Prostate gland (tissue), 2 donors: Measurements from ENCODE around the gene CHMP6. TPM values are rescaled to one million over a fixed set of nuclear protein-coding genes. Genes with fewer than 3 reads are reported as not detected.
"Not testable (repeated sequence)": the region's sequence is repeated elsewhere in the genome, so short reads cannot be mapped to it uniquely, and the experiment has no call there.

Source experiments
- DNase-seq: peaks from one replicate; pipeline ENCODE4 v3.0.0-alpha.2; 2019; ENCODE audit warnings: low spot score
- H3K27ac ChIP-seq, 2 donors: fragments of 200-600 bp; sonication (generic); 2 replicates each; pipeline ENCODE4 v1.5.1; 2017 to 2019
- H3K27me3 ChIP-seq: fragments of 200-600 bp; sonication (generic); replicated peaks from 2 replicates; pipeline ENCODE4 v1.5.1; 2019; ENCODE audit not compliant: insufficient read depth
- H3K36me3 ChIP-seq, 2 donors: fragments of 200-600 bp; sonication (generic); 1 replicate in 1 of 2; 2 replicates in 1 of 2; pipeline versions ENCODE4 v1.5.1 to v1.8.1; 2017 to 2019
- H3K4me1 ChIP-seq: fragments of 200-600 bp; sonication (generic); replicated peaks from 2 replicates; pipeline ENCODE4 v1.5.1; 2019
- H3K4me3 ChIP-seq, 2 donors: fragments of 200-600 bp; sonication (generic); 2 replicates each; pipeline ENCODE4 v1.5.1; 2017 to 2019
- H3K9me3 ChIP-seq: fragments of 200-600 bp; sonication (generic); 2 replicates; pipeline ENCODE4 v1.5.1; 2017
- POLR2A ChIP-seq: fragments of 450-650 bp; IDR thresholded peaks from one replicate; pipeline ENCODE4 v1.6.1; 2016; ENCODE audit warnings: antibody characterized with exemption, mild to moderate bottlenecking
- POLR2AphosphoS5 ChIP-seq: sonication (generic); formaldehyde crosslinking; IDR thresholded peaks from one replicate; pipeline ENCODE4 v1.6.1; 2017; ENCODE audit warnings: antibody characterized with exemption
- WGBS: methylation state at CpG from one replicate; pipeline ENCODE4 v1.1.5; 2018; 5-methylcytosine and 5-hydroxymethylcytosine counted together
- intact Hi-C: fragments of 100-400 bp; cut with DNase I; formaldehyde crosslinking; loops from one replicate; pipeline ENCODE4 v1.14.2; 2022
- total RNA-seq, 2 donors: library from RNA; depleted of rRNA; stranded (reverse); fragments of >200 nt; gene quantifications; one replicate each; pipeline ENCODE4 v1.1.0, GENCODE V29; 2016
- TF ChIP-seq, protein P1 (sequence below), 4 experiments: fragments of 200-600 bp in 2 of 4; fragments of 450-650 bp in 2 of 4; sonication (generic) in 2 of 4; IDR thresholded peaks; 1 replicate in 3 of 4; 2 replicates in 1 of 4; pipeline ENCODE4 v1.5.1; 2016 to 2019; ENCODE audit warnings: antibody characterized with exemption in 4 of 4, mild to moderate bottlenecking in 2 of 4, moderate library complexity in 2 of 4

Gene CHMP6
- total RNA-seq, 2 donors from 2014 or later, result 30.6 to 35.3 TPM

DNA sequence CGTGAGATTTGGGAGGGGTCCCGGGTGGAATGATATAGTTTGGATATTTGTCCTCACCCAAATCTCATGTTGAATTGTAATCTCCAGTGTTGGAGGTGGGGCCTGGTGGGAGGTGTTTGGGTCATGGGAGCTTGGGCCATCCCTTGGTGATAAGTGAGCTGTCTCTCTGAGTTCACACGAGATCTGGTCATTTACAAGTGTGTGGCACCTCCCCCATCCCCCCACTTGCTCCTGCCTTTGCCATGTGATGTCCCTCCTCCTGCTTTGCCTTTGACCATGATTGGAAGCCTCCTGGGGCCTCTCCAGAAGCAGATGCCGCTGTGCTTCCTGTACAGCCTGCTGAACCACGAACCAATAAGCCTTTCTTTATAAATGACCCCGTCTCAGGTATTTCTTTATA lies 22.0 kb downstream of the CHMP6 start:
- 80% methylated on average over 6 of the region's 6 CpGs for WGBS

DNA sequence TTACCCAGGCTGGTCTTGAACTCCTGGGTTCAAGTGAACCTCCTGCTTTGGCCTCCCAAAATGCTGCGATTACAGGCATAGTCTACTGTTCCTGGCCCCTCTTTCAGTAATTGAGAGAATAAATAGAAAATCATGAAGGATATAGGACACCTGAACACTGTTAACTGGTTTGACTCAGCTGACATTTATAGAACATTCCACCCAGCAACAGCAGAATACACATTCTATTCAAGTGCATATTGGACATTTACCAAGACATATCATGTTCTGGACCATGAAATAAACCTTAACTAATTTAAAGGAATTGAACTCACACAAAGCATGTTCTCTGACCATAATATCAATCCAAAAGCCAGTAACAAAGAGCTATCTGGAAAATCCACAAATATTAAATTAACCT lies 23.5 kb downstream of the CHMP6 start:
- intact Hi-C loops, result no loop called here
- no peaks in the 10 kb centered on the region for H3K9me3 ChIP-seq
- H3K4me3 ChIP-seq, result no peak overlapping the region
- TF ChIP-seq, protein P1, sequence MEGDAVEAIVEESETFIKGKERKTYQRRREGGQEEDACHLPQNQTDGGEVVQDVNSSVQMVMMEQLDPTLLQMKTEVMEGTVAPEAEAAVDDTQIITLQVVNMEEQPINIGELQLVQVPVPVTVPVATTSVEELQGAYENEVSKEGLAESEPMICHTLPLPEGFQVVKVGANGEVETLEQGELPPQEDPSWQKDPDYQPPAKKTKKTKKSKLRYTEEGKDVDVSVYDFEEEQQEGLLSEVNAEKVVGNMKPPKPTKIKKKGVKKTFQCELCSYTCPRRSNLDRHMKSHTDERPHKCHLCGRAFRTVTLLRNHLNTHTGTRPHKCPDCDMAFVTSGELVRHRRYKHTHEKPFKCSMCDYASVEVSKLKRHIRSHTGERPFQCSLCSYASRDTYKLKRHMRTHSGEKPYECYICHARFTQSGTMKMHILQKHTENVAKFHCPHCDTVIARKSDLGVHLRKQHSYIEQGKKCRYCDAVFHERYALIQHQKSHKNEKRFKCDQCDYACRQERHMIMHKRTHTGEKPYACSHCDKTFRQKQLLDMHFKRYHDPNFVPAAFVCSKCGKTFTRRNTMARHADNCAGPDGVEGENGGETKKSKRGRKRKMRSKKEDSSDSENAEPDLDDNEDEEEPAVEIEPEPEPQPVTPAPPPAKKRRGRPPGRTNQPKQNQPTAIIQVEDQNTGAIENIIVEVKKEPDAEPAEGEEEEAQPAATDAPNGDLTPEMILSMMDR (IDR thresholded peaks at IDR 0.05), result no peak
- TF ChIP-seq POLR2AphosphoS5 (no peak), POLR2A (no peak)
- no peak overlapping the region for H3K27ac ChIP-seq
- 46% methylated on average over 1 of the region's 1 CpG for WGBS
- H3K36me3 ChIP-seq, result no peaks in the 10 kb centered on the region
- DNase-seq, result no peak
- H3K4me1 ChIP-seq, result no peaks in the 10 kb centered on the region
- H3K27me3 ChIP-seq, result no peaks in the 10 kb centered on the region

More for the DNA sequence above, 22.0 kb downstream of the CHMP6 start:
- Histone ChIP-seq H3K27ac (no peak overlapping the region), H3K36me3 (no peaks in the 10 kb centered on the region), H3K4me3 (no peak overlapping the region), H3K27me3 (no peaks in the 10 kb centered on the region), H3K4me1 (no peaks in the 10 kb centered on the region), H3K9me3 (no peaks in the 10 kb centered on the region)
- no peak for DNase-seq
- TF ChIP-seq POLR2AphosphoS5 (no peak), POLR2A (no peak)
- TF ChIP-seq, protein P1 (IDR thresholded peaks at IDR 0.05), result no peak
- intact Hi-C loops, result no loop called here

DNA sequence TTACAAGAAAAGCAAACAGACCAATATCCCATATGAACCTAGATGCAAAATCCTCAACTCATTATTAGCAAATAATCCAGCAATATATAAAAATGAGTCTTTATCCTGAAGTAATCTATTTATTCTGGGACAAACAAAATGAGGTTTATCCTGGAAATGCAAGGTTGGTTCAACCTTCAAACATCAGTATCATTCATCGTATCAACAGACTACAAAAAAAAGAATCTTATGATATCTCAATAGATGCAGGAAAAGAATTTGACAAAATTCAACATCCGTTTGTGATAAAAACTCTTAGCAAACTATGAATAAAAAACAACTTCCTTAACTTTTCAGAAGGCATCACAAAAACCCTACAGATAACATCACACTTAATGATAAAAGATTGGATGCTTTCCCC lies 24.9 kb downstream of the CHMP6 start:
- intact Hi-C loops, result no loop called here
- Histone ChIP-seq H3K4me3 (no peak overlapping the region), H3K36me3 (no peaks in the 10 kb centered on the region), H3K4me1 (no peaks in the 10 kb centered on the region), H3K9me3 (no peaks in the 10 kb centered on the region), H3K27me3 (no peaks in the 10 kb centered on the region), H3K27ac (no peak overlapping the region)
- TF ChIP-seq, protein P1 (IDR thresholded peaks at IDR 0.05), result no peak
- TF ChIP-seq POLR2AphosphoS5 (no peak), POLR2A (no peak)
- no peak for DNase-seq
- 90% methylated on average over 2 of the region's 2 CpGs for WGBS

DNA sequence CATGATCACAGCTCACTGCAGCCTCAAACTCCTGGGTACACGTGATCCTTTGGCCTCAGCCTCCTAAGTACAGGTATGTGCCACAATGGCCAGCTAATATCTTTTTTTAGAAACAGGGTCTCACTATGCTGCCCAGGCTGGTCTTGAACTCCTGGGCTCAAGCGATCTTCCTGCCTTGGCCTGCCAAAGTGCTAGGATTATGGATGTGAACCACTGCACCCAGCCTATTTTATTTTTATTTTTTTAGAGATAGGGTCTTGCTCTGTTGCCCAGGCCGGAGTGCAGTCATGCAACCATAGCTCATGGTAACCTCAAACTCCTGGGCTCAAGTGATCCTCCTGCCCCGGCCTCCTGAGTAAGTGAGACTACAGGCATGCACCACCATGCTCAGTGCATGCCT lies 25.7 kb downstream of the CHMP6 start:
- DNase-seq, H3K9me3 ChIP-seq, H3K27me3 ChIP-seq, H3K4me1 ChIP-seq, H3K36me3 ChIP-seq, H3K4me3 ChIP-seq, intact Hi-C loops: not testable (repeated sequence)
- 99% methylated on average over 4 of the region's 4 CpGs for WGBS
- peak overlapping the region in 1 of 2 donors; percentile 83 for H3K27ac ChIP-seq

DNA sequence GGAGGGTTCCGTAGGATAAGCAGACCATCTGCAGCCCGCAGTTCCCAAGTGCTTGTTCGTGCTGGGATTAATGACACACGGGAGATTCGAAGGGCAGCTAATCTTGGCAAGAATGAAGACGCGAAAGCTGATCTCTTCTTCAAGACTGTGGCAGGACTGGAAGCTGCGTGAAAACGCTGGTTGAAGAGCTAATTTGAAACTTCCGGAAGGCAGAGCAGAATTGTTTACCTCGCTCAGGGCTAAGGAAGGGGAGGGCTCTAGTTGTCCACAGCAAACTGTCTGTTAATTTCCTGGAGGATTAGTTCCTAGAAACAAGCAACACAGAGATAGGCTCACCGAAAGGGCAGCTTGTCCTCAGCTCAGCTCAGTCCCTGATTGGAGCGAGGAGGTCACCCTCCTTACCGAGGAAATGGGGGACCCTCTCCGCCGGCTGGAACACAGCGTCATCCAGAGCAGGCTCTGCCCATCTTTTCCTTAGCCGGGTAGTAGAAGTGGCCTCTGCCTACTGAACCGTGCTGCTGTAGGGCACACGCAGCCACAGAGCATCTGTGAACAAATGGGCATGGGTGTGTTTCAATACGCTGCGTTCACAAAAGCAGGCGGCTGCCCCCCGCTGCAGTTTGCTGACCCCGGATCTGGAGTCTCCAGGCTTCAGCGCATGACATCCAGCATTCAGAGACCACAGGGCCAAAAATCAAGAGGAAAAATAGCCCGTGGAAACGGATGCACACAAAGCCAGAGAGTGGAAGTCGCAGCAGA lies 26.6 kb downstream of the CHMP6 start:
- H3K27me3 ChIP-seq, result no peaks in the 10 kb centered on the region
- H3K36me3 ChIP-seq, result no peaks in the 10 kb centered on the region
- peak overlapping the region; percentile 80 to 83 for H3K27ac ChIP-seq
- peak overlapping the region; percentile 4 to 19 for H3K4me3 ChIP-seq
- H3K9me3 ChIP-seq, result no peaks in the 10 kb centered on the region
- no peaks in the 10 kb centered on the region for H3K4me1 ChIP-seq
- 14% methylated on average over 29 of the region's 29 CpGs for WGBS
- TF ChIP-seq POLR2AphosphoS5, result peak; percentile 85
- peak; percentile 26 for TF ChIP-seq POLR2A
- TF ChIP-seq, protein P1 (IDR thresholded peaks at IDR 0.05), result no peak
- intact Hi-C loops, result no loop called here
- peak; percentile 56 for DNase-seq
